Osteoblast (primary cell): Measurements from ENCODE around the gene CLIP4. TPM values are rescaled to one million over a fixed set of nuclear protein-coding genes. Genes with fewer than 3 reads are reported as not detected.

Experiments used
- DNase-seq: peaks from one replicate; pipeline ENCODE4 v3.0.0; 2011; ENCODE audit warnings: low spot score, mixed read lengths; ENCODE audit not compliant: insufficient read length; ENCODE audit errors: missing footprints
- H2AFZ ChIP-seq: 2 replicates; pipeline ENCODE4 v1.6.0; 2011; ENCODE audit warnings: mild to moderate bottlenecking, low read length
- H3K27ac ChIP-seq: 2 replicates; pipeline ENCODE4 v1.5.1; 2011; ENCODE audit warnings: mild to moderate bottlenecking, low read depth, low read length, moderate library complexity
- H3K27me3 ChIP-seq: 2 replicates; pipeline ENCODE4 v1.6.0; 2012; ENCODE audit warnings: mild to moderate bottlenecking, control low read depth, inconsistent platforms, low read length, moderate library complexity; ENCODE audit not compliant: insufficient read depth
- H3K36me3 ChIP-seq: 2 replicates; pipeline ENCODE4 v1.5.1; 2011; ENCODE audit warnings: mild to moderate bottlenecking, low read length, control low read depth, moderate library complexity; ENCODE audit not compliant: insufficient read depth
- H3K4me1 ChIP-seq: 2 replicates; pipeline ENCODE4 v1.5.1; 2011; ENCODE audit warnings: mild to moderate bottlenecking, low read length, control low read depth, moderate library complexity; ENCODE audit not compliant: insufficient read depth
- H3K4me2 ChIP-seq: 2 replicates; pipeline ENCODE4 v1.6.0; 2011; ENCODE audit warnings: mild to moderate bottlenecking, low read length; ENCODE audit not compliant: insufficient read depth
- H3K4me3 ChIP-seq: fragments of 200-600 bp; sonication (generic); 3 replicates; pipeline ENCODE4 v1.5.1; 2012; ENCODE audit warnings: mild to moderate bottlenecking, low read length, inconsistent platforms; ENCODE audit not compliant: insufficient read depth
- H3K79me2 ChIP-seq: 2 replicates; pipeline ENCODE4 v1.6.0; 2012; ENCODE audit warnings: mild to moderate bottlenecking, low read length, control low read depth, inconsistent platforms; ENCODE audit not compliant: insufficient read depth
- H3K9me3 ChIP-seq: 2 replicates; pipeline ENCODE4 v1.5.1; 2011; ENCODE audit warnings: low read depth, low read length, control low read depth
- H4K20me1 ChIP-seq: 2 replicates; pipeline ENCODE4 v1.6.0; 2012; ENCODE audit warnings: mild to moderate bottlenecking, low read length, control low read depth; ENCODE audit not compliant: insufficient read depth
- total RNA-seq: library from RNA; depleted of rRNA; stranded (reverse); fragments of >200 nt; gene quantifications from 2 replicates; pipeline ENCODE4 v1.2.3, GENCODE V29; 2012
- TF ChIP-seq, protein P1 (sequence below): IDR thresholded peaks from 2 replicates; pipeline ENCODE4 v1.5.1; 2011; ENCODE audit warnings: mild to moderate bottlenecking, low read depth, low read length, moderate library complexity; ENCODE audit errors: extremely low read depth

Gene CLIP4
- total RNA-seq, 1 donor: 124 TPM

- peaks cover 8% of the 10 kb centered on the region for H3K79me2 ChIP-seq
- no peak overlapping the region for H2AFZ ChIP-seq
- H3K4me3 ChIP-seq: no peak overlapping the region
- no peak for DNase-seq
- peak overlapping the region; percentile 37 for H3K27ac ChIP-seq
- TF ChIP-seq, protein P1, sequence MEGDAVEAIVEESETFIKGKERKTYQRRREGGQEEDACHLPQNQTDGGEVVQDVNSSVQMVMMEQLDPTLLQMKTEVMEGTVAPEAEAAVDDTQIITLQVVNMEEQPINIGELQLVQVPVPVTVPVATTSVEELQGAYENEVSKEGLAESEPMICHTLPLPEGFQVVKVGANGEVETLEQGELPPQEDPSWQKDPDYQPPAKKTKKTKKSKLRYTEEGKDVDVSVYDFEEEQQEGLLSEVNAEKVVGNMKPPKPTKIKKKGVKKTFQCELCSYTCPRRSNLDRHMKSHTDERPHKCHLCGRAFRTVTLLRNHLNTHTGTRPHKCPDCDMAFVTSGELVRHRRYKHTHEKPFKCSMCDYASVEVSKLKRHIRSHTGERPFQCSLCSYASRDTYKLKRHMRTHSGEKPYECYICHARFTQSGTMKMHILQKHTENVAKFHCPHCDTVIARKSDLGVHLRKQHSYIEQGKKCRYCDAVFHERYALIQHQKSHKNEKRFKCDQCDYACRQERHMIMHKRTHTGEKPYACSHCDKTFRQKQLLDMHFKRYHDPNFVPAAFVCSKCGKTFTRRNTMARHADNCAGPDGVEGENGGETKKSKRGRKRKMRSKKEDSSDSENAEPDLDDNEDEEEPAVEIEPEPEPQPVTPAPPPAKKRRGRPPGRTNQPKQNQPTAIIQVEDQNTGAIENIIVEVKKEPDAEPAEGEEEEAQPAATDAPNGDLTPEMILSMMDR: no peak
- peak overlapping the region; percentile 56 for H3K4me2 ChIP-seq
- H3K9me3 ChIP-seq: no peaks in the 10 kb centered on the region
- no peaks in the 10 kb centered on the region for H3K27me3 ChIP-seq
- H4K20me1 ChIP-seq: peaks cover 3% of the 10 kb centered on the region
- peaks cover 14% of the 10 kb centered on the region for H3K4me1 ChIP-seq
- H3K36me3 ChIP-seq: peaks cover 25% of the 10 kb centered on the region
Observed at GRCh38 chr2:29165362-29166241, 50.4 kb downstream of the CLIP4 start.

DNA sequence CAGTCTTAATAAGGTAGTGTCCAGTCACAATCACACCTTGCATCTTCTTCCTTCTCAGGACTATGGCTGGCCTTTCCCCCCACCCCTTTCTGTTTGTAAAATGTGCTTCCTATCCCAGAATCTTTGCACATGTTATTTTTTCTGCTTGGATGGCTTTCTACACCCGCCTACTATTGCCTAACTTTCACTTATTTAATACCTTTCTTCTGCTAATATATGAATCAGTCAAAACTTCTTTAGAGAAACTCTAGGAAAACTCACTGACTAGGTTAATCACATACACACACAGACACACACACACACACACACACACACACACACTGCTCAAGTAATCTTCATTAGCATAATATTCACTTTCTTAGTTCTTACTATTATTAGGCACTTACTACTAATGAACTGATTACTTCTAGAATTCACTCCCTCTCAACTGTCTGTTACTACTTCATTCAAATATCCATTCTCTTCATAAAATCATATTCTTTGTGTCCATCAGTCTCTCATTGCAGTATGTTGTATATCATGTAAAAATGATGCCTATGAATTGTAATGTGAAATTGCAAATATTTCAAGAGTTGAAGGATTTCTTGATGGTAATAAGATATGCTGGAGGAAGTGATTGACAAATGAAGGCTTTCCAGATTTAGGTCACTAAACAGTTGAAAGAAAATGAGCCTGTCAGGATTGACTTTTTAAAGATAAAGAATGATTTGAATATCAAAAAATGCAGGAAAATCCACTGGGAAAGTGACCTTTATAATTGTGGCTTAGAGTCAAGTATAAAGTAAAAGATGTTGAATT is 51.2 kb downstream of the CLIP4 start:
- H3K9me3 ChIP-seq: no peaks in the 10 kb centered on the region
- H3K4me2 ChIP-seq: no peak overlapping the region
- H4K20me1 ChIP-seq: peaks cover 3% of the 10 kb centered on the region
- H3K27me3 ChIP-seq: no peaks in the 10 kb centered on the region
- no peak for DNase-seq
- H3K4me1 ChIP-seq: peaks cover 14% of the 10 kb centered on the region
- no peak overlapping the region for H3K27ac ChIP-seq
- peaks cover 8% of the 10 kb centered on the region for H3K79me2 ChIP-seq
- H3K4me3 ChIP-seq: no peak overlapping the region
- H3K36me3 ChIP-seq: peaks cover 21% of the 10 kb centered on the region
- H2AFZ ChIP-seq: no peak overlapping the region
- TF ChIP-seq, protein P1: no peak

DNA sequence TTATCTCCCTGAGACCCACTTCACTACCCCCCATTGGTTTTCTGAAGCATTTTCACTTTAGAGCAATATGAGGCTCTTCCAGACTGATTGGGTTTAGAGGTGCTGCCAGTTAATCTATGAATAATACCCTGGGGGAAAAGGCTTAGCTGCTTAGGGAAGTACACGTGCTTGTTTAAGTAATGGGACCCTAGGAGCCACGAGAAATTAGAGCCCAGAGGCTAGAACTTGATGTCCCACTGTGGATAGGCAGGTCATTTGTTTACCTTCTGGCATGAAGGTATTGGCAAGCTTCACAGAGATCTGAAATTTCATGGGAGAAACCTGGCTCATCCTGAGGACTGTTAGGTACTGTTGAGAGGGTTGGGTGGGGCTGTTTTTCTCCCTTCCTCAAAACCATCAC is 59.7 kb downstream of the CLIP4 start:
- no peaks in the 10 kb centered on the region for H3K9me3 ChIP-seq
- no peaks in the 10 kb centered on the region for H3K4me1 ChIP-seq
- H3K27me3 ChIP-seq: no peaks in the 10 kb centered on the region
- TF ChIP-seq, protein P1: no peak
- no peak for DNase-seq
- no peak overlapping the region for H3K27ac ChIP-seq
- H2AFZ ChIP-seq: no peak overlapping the region
- H3K4me2 ChIP-seq: no peak overlapping the region
- no peaks in the 10 kb centered on the region for H4K20me1 ChIP-seq
- H3K79me2 ChIP-seq: peaks cover 5% of the 10 kb centered on the region
- peaks cover 31% of the 10 kb centered on the region for H3K36me3 ChIP-seq
- H3K4me3 ChIP-seq: no peak overlapping the region

- Histone ChIP-seq H3K9me3 (no peaks in the 10 kb centered on the region), H3K27ac (no peak overlapping the region), H3K79me2 (peaks cover 1% of the 10 kb centered on the region), H3K4me2 (no peak overlapping the region), H3K4me1 (no peaks in the 10 kb centered on the region), H4K20me1 (no peaks in the 10 kb centered on the region), H3K4me3 (no peak overlapping the region), H3K36me3 (peaks cover 31% of the 10 kb centered on the region), H3K27me3 (no peaks in the 10 kb centered on the region), H2AFZ (no peak overlapping the region)
- TF ChIP-seq, protein P1: no peak
- no peak for DNase-seq
Observed at GRCh38 chr2:29175338-29175737, 60.1 kb downstream of the CLIP4 start.
